ENCODE data around the gene CPXM1. TPM values are rescaled to one million over a fixed set of nuclear protein-coding genes. Genes with fewer than 3 reads are reported as not detected.

Gene CPXM1
- total and polyA plus RNA-seq, 9 of the 15 experiments (the other 6 are each of a cell fraction or from before 2014, with no cell fraction given) = 0.04 to 1.1 (median 0.37) TPM; not detected in 2

DNA sequence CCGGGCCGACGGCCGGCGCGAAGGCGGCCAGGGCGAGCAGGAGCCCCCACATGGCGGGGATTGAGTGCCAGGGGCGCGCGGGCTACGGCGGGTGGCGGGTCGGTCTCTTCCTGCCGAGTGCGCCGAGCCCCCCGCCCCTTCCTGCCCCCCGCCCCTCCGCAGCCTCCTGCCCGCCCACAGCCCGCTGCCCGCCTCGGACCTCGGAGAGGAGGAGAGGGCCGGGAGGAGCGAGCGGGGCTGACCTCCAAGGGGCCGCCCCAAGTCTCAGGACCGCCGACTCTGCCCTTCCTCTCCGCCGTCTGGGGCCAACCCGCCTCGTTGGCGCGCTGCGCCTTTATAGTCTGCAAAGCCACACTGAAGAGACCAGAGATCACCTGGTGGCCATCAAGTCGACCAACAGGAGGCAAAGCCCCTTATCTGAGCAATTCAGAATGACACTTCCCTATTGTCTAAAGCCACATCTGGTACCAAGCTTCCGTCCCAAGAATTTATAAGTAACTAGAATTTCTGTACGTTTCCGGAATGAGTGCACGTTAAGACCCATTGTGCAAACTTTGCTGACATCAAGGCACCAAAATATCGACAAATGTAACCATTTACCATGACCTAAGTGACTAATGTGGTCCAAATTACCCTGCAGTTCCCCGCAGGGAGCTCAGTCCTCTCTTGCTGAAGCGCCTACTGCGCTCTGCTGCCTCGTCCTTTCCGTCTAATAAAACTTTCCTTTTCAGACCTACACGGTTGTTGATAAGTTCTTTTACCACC lies at the start of gene CPXM1 (continued):
- TF ChIP-seq, protein P1, sequence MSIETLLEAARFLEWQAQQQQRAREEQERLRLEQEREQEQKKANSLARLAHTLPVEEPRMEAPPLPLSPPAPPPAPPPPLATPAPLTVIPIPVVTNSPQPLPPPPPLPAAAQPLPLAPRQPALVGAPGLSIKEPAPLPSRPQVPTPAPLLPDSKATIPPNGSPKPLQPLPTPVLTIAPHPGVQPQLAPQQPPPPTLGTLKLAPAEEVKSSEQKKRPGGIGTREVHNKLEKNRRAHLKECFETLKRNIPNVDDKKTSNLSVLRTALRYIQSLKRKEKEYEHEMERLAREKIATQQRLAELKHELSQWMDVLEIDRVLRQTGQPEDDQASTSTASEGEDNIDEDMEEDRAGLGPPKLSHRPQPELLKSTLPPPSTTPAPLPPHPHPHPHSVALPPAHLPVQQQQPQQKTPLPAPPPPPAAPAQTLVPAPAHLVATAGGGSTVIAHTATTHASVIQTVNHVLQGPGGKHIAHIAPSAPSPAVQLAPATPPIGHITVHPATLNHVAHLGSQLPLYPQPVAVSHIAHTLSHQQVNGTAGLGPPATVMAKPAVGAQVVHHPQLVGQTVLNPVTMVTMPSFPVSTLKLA (conservative IDR thresholded peaks at IDR 0.05) = 0 out of 4 replicates have a peak, but pooled peaks of 1 of the 2 experiments have one; percentile 30
- TF ChIP-seq, protein P2, sequence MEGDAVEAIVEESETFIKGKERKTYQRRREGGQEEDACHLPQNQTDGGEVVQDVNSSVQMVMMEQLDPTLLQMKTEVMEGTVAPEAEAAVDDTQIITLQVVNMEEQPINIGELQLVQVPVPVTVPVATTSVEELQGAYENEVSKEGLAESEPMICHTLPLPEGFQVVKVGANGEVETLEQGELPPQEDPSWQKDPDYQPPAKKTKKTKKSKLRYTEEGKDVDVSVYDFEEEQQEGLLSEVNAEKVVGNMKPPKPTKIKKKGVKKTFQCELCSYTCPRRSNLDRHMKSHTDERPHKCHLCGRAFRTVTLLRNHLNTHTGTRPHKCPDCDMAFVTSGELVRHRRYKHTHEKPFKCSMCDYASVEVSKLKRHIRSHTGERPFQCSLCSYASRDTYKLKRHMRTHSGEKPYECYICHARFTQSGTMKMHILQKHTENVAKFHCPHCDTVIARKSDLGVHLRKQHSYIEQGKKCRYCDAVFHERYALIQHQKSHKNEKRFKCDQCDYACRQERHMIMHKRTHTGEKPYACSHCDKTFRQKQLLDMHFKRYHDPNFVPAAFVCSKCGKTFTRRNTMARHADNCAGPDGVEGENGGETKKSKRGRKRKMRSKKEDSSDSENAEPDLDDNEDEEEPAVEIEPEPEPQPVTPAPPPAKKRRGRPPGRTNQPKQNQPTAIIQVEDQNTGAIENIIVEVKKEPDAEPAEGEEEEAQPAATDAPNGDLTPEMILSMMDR (IDR thresholded peaks at IDR 0.05 in 2 of 3, conservative IDR thresholded peaks at IDR 0.05 in 1 of 3; ENCODE audit: insufficient read depth in 2 of 3, low read depth in 1 of 3, low read length in 3 of 3) = peak; percentile 8 to 35 (median 19); a peak in 2 of 6 replicates
- TF ChIP-seq GATA2 (CRISPR knock-in tag; IDR thresholded peaks at IDR 0.05) (peak; percentile 85), GABPA (tag; conservative IDR thresholded peaks at IDR 0.05; ENCODE audit: low read depth) (0 out of 2 replicates have a peak, but pooled peaks have one; percentile 31), IRF2 (CRISPR knock-in tag; IDR thresholded peaks at IDR 0.05) (no peak), FOSL1 (tag; conservative IDR thresholded peaks at IDR 0.05) (peak; percentile 34; the same call in 1 of the 2 replicates), SMARCA4 (IDR thresholded peaks at IDR 0.05) (peak; percentile 65; the same call in 1 of the 2 replicates), MTA3 (IDR thresholded peaks at IDR 0.05; ENCODE audit: borderline replicate concordance) (no peak)
- TF ChIP-seq, protein P3, sequence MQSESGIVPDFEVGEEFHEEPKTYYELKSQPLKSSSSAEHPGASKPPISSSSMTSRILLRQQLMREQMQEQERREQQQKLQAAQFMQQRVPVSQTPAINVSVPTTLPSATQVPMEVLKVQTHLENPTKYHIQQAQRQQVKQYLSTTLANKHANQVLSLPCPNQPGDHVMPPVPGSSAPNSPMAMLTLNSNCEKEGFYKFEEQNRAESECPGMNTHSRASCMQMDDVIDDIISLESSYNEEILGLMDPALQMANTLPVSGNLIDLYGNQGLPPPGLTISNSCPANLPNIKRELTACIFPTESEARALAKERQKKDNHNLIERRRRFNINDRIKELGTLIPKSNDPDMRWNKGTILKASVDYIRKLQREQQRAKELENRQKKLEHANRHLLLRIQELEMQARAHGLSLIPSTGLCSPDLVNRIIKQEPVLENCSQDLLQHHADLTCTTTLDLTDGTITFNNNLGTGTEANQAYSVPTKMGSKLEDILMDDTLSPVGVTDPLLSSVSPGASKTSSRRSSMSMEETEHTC (IDR thresholded peaks at IDR 0.05) = no peak
- TF ChIP-seq, protein P4, sequence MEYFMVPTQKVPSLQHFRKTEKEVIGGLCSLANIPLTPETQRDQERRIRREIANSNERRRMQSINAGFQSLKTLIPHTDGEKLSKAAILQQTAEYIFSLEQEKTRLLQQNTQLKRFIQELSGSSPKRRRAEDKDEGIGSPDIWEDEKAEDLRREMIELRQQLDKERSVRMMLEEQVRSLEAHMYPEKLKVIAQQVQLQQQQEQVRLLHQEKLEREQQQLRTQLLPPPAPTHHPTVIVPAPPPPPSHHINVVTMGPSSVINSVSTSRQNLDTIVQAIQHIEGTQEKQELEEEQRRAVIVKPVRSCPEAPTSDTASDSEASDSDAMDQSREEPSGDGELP (CRISPR knock-in tag; IDR thresholded peaks at IDR 0.05; ENCODE audit: borderline replicate concordance) = peak; percentile 68; the same call in 1 of the 2 replicates

Measured in K562 (cell line).